Occipital lobe (tissue), 2 donors: Measurements from ENCODE around the gene IRF2BPL. TPM values are rescaled to one million over a fixed set of nuclear protein-coding genes. Genes with fewer than 3 reads are reported as not detected.

Experiments
- DNase-seq: peaks from one replicate; lab custom pipeline; 2025; lab: John Stamatoyannopoulos, UW
- total RNA-seq: library from RNA; depleted of rRNA; stranded (reverse); fragments of >200 nt; gene quantifications from one replicate; pipeline ENCODE4 v1.2.3, GENCODE V29; 2014

Gene IRF2BPL
- total RNA-seq, 1 donor from 2014 or later: 72.7 TPM

- DNase-seq: peak; percentile 27
Observed at GRCh38 chr14:77014004-77014604, 14.4 kb downstream of the IRF2BPL start.

DNA sequence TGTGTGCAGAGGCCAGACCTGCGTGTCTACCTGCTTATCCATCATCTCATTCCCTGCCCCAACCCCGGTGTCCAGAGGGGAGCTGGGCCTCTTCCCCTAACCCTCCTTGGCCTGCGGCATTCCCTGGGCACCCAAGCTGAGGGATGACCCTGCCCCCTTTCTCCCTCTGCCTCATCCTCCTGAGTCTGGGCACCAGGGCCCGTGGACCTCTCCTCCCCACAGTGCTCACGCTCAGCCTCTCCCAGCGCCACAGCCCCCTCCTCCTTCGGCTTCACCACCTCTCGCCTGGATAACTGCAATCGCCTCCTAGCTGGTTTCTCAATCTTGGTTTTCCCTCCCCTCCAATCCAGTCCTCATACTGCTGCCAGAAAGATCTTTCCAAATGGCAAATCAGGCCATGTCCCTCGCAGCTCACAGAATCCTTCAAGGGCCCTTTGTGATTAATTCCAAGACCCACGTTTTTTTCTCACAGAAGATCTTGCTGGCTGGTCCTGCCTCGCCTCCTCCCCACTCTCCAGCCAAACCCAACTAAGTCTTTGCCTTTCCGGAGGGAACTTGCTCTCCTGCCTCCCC, 16.2 kb downstream of the IRF2BPL start:
- DNase-seq: no peak

GRCh38 chr14:77011245-77011644, 17.3 kb downstream of the IRF2BPL start:
- no peak for DNase-seq

DNA sequence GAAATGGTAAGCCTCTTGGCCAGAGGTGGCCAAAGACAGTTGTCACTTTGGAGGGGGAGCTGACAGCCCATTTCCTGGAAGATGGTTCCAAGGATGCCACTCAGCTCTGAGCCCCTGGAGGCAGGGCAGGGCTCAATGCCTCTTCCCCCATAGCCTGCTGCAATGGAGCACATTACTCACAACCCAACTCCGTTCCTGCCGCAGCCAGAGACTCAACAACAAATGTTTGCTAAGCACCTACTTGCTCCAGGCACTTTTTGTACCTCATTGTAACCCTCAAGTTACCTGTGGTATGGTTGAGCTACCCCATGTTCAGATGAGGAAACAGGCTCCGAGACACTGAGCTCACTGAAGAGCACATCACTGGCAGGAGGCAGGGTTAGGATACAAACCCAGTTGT, 19.5 kb downstream of the IRF2BPL start:
- no peak for DNase-seq

- DNase-seq: no peak
Observed at GRCh38 chr14:77008541-77008940, 20.0 kb downstream of the IRF2BPL start.

DNA sequence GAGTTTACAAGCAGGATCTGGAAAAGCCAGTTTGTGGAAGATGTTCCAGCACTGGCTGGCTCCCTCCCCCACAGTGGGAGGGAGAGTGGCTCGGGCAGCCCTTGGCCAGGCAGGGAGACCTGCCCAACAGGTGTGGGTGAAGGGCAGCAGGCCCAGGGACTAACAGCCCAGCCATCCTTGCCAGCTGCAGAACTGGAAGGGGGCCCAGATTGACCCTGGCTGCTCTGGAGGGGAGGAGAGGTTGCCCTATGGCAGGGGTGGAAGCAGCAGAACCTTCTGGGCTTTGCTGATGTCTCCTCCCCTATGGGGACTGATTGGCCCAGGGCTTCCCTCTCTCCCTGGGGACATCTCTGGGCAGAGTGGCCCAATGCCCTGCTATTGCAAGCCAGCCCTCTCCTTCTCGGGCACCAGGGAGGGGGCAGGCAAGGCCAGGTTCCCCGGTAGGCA, 20.5 kb downstream of the IRF2BPL start:
- DNase-seq: no peak

DNA sequence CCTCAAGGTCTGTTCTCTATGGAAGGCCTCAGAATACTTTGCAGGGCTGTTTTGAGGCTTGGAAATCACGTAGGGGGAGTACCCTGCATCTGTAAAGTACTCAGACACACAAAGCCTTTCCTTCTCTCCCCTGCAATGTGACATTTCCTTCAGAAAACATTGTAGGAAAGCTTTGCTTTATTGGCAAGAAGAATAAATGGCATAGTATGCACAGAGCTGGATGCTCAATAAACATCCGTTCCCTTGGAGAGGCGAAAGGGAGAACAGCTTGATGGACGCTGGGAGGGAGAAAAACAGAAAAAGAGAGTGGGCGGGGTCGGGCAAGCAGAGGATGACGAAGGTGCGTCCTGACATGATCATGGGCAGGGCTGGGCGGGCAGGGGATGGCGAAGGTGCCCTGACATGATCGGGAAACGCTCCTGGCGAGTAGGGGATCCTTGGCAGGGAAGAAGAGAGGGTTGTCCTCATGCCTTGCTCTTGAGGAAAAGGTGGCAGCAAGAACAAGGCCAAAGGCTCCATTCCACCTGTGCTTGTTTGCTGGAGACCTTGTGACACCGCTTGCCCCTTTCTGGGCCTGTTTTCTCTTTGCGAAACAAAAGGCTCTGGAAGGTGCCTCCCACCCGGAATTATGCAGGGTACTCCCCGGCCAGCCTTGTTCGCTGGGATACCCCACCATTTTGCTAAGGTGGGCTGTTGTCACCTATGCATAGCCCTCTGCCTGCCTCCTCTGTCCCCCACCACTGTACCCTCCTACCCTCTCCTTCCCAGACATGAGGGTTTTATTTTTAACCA, 21.1 kb downstream of the IRF2BPL start:
- no peak for DNase-seq

DNA sequence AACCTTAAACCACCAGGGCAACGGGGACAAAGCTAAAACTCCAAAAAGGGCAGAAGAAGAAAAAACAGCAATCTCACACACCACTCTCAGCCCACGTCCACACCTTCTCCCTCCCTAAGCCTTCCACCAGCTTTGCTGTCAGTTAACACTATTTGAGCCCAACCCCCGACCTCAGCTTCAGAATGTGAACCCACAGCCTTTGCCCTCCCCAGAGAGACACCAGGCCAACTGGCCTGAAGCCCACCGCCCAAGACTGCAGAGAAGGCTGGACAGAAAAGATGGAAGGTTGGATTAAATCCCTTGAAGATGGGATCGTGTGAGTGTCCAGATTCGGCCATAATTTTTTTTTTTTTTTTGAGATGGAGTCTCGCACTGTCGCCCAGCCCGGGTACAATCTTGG, 22.4 kb downstream of the IRF2BPL start:
- DNase-seq: no peak

DNA sequence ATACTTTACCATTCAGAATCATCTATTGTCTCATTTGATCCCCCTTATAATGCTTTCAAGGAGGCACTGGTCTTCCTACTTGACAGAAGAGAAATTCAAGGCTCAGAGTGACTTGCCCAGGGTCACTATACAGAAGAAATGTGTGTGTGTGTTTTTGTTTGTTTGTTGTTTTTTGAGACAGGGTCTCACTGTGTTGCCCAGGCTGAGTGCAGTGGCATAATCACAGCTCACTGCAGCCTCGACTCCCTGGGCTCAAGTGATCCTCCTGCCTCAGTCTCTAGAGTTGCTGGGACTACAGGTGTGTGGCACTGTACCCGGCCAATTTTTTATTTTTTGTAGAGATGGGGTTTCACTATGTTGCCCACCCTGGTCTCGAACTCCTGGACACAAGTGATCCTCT, 22.9 kb downstream of the IRF2BPL start:
- DNase-seq: no peak

GRCh38 chr14:77004711-77005460, 23.6 kb downstream of the IRF2BPL start:
- DNase-seq: no peak

DNA sequence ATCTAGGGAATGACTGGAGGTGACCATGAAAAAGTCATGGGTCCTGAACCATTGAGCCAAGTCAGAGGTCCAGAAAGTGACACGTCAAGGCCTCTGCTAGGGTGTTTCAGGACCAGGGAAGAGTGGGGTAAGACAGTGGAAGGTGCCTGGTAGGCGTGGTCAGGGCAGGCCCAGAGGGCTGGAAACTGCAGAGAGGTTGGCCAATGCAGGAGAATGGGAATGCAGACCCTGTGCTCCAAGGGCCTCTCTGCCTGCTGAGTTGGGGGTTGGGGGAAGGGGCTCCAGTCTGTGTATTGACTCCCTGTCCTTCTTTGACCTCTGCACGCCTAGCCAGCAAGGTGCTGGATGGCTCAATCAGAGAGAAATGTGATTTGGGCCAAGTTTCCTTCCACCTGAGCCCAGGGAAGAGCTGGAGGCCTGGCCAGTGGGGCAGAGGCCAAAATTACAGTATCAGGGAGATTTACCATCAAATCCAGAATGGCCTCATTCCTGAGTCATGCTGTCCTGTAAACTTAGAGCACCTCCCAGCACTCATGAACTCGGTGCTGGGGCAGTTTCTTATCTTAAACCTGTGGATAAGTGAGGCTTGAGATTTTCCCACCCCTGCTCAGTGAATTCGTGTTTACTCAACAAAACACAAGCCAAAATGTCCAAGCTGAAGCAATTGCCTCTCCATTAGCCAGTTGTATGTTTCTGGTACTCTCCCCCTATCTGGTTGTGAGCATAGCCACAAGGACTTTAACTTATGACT, 24.4 kb downstream of the IRF2BPL start:
- DNase-seq: no peak

DNA sequence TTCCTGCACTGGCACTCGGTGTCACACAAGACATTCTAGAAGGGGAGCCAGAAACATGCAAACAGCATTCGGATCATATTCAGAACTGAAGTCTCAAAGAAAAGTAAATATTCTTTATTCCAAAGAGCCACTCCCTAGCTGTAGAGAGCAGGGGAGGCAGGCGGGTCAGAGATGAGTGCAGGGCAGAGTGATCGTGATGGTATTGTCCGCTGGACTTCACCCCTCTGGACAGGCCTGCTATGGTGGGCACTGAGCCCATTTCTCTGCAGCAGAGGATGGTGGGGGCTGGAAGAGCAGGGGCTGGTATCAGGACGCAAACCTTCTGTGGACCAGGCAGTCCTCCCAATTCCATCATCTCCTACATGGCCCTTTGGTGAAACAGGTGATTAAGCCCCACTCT, 25.6 kb downstream of the IRF2BPL start:
- no peak for DNase-seq

GRCh38 chr14:77002335-77002734, 26.2 kb downstream of the IRF2BPL start:
- no peak for DNase-seq

DNA sequence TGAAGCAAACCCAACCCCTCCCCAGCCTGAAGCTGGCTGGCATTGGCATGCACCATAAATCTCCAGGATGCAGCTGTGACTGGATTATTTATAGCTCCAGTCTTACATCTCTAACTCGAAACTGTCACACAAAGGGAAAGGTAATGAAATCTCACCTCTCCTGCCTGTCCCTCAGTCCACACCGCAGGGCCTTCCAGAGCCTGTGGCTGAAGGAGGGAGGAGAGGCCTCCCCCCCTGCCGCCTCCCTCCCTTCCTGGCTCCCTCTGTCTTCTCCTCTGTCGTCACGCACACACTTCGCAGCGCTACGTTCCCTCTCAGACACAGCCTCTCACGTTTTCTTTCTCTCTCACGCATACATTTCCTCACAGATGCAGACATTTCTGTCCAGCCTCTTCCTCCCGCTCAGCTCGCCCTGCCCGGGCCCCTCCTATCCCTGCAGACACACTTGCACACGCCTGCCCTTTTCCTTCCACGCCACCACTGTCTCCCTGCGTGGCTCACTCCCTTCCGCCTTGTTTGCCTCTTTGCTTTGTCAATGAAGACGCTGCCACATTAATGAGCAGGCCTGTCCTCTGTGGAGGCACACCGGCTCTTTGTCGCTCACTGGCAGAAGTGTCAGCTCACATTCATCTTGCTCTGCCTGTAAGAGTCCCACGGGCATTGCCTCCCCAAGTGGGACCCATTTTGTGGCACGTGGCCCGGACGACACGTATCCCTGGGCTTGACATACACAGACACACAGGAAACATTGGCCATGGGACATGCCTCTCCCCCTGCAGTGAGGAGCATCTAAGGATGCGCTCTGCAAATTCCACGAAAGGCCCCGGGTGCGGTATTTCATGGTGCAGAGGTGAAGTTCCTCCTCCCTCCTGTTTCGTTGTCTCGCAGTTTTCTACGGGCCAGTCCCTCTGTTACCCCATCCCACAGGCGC, 27.9 kb downstream of the IRF2BPL start:
- peak; percentile 56 for DNase-seq

GRCh38 chr14:76998910-76999309, 29.6 kb downstream of the IRF2BPL start:
- DNase-seq: no peak

DNA sequence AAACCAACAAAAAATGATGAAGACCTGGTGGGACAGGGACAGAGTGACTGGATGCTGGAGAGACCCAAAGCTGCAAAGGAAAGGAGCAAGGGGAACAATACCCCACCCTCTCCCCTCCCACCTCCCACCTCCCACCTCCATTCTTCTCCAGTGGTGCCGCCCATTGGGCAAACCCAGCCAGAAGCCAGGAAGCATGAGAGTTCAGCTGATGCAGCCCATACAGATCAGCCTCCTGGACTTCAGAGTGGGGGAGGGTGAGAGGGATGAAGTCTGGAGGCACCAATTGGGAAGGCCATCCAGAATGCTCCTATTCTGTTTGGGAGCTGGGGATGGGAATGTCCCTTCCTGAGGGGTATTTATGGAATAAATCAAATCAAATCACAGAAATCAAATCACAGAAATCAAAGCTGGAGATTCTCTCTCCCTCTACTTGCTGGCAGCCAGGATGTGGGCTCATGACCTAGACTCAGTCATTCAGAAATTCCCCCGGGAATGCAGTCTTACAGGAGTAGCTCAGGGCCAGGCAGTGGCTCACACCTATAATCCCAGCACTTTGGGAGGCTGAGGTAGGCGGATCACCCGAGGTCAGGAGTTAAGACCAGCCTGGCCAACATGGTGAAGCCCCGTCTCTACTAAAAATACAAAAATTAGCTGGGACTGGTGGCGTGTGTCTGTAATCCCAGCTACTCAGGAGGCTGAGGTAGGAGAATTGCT, 31.1 kb downstream of the IRF2BPL start:
- DNase-seq: no peak

GRCh38 chr14:76996563-76997146, 31.9 kb downstream of the IRF2BPL start:
- DNase-seq: no peak

GRCh38 chr14:76995279-76996035, 33.1 kb downstream of the IRF2BPL start:
- DNase-seq: no peak
